Neuronal stem cell (in vitro differentiated cells): ENCODE measurements around the gene AGTPBP1.

Source experiments
- DNase-seq: peaks from one replicate; pipeline ENCODE4 v3.0.0-alpha.2; 2013; ENCODE audit warnings: low spot score
- H2AFZ ChIP-seq: one replicate; pipeline ENCODE4 v1.6.1; 2013; ENCODE audit warnings: mild to moderate bottlenecking, low read length, inconsistent platforms
- H2AK5ac ChIP-seq: 2 replicates; pipeline ENCODE4 v1.6.1; 2013; ENCODE audit warnings: low read depth, mild to moderate bottlenecking, inconsistent platforms, low read length, moderate library complexity, mixed read lengths
- H2BK120ac ChIP-seq: 2 replicates; pipeline ENCODE4 v1.6.1; 2013; ENCODE audit warnings: low read depth, mild to moderate bottlenecking, inconsistent platforms, low read length, moderate library complexity, mixed read lengths
- H2BK12ac ChIP-seq: one replicate; pipeline ENCODE4 v1.6.1; 2013; ENCODE audit warnings: low read length, inconsistent platforms
- H2BK15ac ChIP-seq: 2 replicates; pipeline ENCODE4 v1.6.1; 2013; ENCODE audit warnings: mild to moderate bottlenecking, low read length, inconsistent platforms, mixed read lengths
- H2BK5ac ChIP-seq: one replicate; pipeline ENCODE4 v1.6.1; 2013; ENCODE audit warnings: inconsistent platforms, mild to moderate bottlenecking, low read length, moderate library complexity
- H3K14ac ChIP-seq: one replicate; pipeline ENCODE4 v1.6.1; 2013; ENCODE audit warnings: low read length, inconsistent platforms
- H3K18ac ChIP-seq: 2 replicates; pipeline ENCODE4 v1.6.1; 2013; ENCODE audit warnings: low read length, inconsistent platforms
- H3K23ac ChIP-seq: 2 replicates; pipeline ENCODE4 v1.6.1; 2013; ENCODE audit warnings: low read depth, mild to moderate bottlenecking, mixed read lengths, low read length, inconsistent platforms; ENCODE audit not compliant: poor library complexity
- H3K27ac ChIP-seq: replicated peaks from 3 replicates; pipeline ENCODE4 v1.5.1; 2013; ENCODE audit warnings: low read length, inconsistent platforms
- H3K27me3 ChIP-seq, 3 experiments: 2 replicates each; pipeline ENCODE4 v1.6.1; 2013; ENCODE audit warnings: low read length in 3 of 3, mild to moderate bottlenecking in 2 of 3, inconsistent platforms in 1 of 3, low read depth in 1 of 3, mixed read lengths in 1 of 3, moderate library complexity in 1 of 3; ENCODE audit not compliant: control insufficient read depth in 3 of 3, insufficient read depth in 3 of 3
- H3K36me3 ChIP-seq, 2 donors: replicated peaks in 1 of 2; 2 replicates each; pipeline ENCODE4 v1.6.1; 2013; ENCODE audit warnings: low read length in 2 of 2; ENCODE audit not compliant: control insufficient read depth in 2 of 2, insufficient read depth in 2 of 2
- H3K4ac ChIP-seq: 2 replicates; pipeline ENCODE4 v1.6.1; 2013; ENCODE audit warnings: inconsistent platforms, mild to moderate bottlenecking, low read length, moderate library complexity
- H3K4me1 ChIP-seq, 2 donors: 1 replicate in 1 of 2; 2 replicates in 1 of 2; pipeline ENCODE4 v1.6.1; 2013; ENCODE audit warnings: low read length in 2 of 2, low read depth in 1 of 2; ENCODE audit not compliant: control insufficient read depth in 2 of 2, insufficient read depth in 1 of 2
- H3K4me2 ChIP-seq: one replicate; pipeline ENCODE4 v1.6.1; 2013; ENCODE audit warnings: mild to moderate bottlenecking, low read length, inconsistent platforms; ENCODE audit not compliant: insufficient read depth, poor library complexity, severe bottlenecking
- H3K4me3 ChIP-seq, 2 donors: 2 replicates each; pipeline ENCODE4 v1.5.1; 2013; ENCODE audit warnings: low read length in 2 of 2, mild to moderate bottlenecking in 2 of 2, inconsistent platforms in 1 of 2, moderate library complexity in 1 of 2
- H3K79me1 ChIP-seq: one replicate; pipeline ENCODE4 v1.6.1; 2013; ENCODE audit warnings: low read depth, mild to moderate bottlenecking, inconsistent platforms, low read length, moderate library complexity
- H3K9ac ChIP-seq: one replicate; pipeline ENCODE4 v1.6.1; 2013; ENCODE audit warnings: mild to moderate bottlenecking, low read depth, low read length, inconsistent platforms; ENCODE audit not compliant: poor library complexity
- H3K9me3 ChIP-seq, 2 donors: replicated peaks in 1 of 2; 2 replicates each; pipeline versions ENCODE3 to v1.6.1; 2013; ENCODE audit warnings: low read length in 2 of 2, mild to moderate bottlenecking in 2 of 2, inconsistent platforms in 1 of 2, low read depth in 1 of 2, mixed read lengths in 1 of 2, moderate library complexity in 1 of 2; ENCODE audit not compliant: control insufficient read depth in 2 of 2, insufficient read depth in 1 of 2
- H4K8ac ChIP-seq: one replicate; pipeline ENCODE4 v1.6.1; 2013; ENCODE audit warnings: low read depth, mild to moderate bottlenecking, inconsistent platforms, low read length, moderate library complexity
- H4K91ac ChIP-seq: one replicate; pipeline ENCODE4 v1.6.1; 2013; ENCODE audit warnings: low read length, low read depth, mild to moderate bottlenecking, inconsistent platforms; ENCODE audit not compliant: poor library complexity
- whole genome bisulfite sequencing, 2 donors: extraction: QIAGEN DNeasy Blood & Tissue Kit; methylation state at CpG; one replicate each; pipeline ENCODE4 v1.1.7; 2013; ENCODE audit warnings: missing lambda C conversion rate in 2 of 2, mixed read lengths in 1 of 2; ENCODE audit not compliant: insufficient read length in 2 of 2, insufficient replicate concordance in 1 of 2; ENCODE audit errors: extremely low coverage in 2 of 2; 5-methylcytosine and 5-hydroxymethylcytosine counted together

Gene AGTPBP1

DNA sequence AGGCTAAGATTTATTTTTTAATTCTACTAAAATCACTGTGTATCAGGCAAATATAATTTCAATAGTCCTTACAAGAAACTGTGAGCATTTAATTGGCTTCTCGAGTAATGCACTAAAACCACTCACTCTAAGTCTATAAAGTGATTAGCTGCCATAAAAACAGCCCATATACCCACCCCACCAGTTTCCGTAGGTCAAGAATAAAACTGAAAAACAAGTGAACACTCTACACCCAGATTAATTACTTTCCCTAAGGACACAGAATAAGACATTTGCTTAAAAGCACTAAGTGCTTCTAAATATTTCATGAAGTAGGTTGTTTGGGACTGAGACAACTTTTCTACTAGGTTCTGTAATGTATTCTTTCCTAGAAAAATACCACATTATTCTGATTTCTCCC is 194.2 kb downstream of the AGTPBP1 start:
- Histone ChIP-seq H2AFZ (no peak overlapping the region), H3K9me3 (no peaks in the 10 kb centered on the region), H2BK120ac (no peak overlapping the region), H2BK12ac (no peak overlapping the region), H2BK15ac (no peak overlapping the region), H3K27ac (no peak overlapping the region), H3K9ac (no peak overlapping the region), H3K14ac (no peak overlapping the region), H3K4ac (no peak overlapping the region), H3K4me3 (no peak overlapping the region), H3K4me1 (no peaks in the 10 kb centered on the region), H2AK5ac (no peak overlapping the region), H4K91ac (no peak overlapping the region), H3K18ac (no peak overlapping the region), H3K36me3 (peaks cover 0 to 9% of the 10 kb centered on the region in 2 donors), H3K79me1 (no peaks in the 10 kb centered on the region), H3K27me3 (no peaks in the 10 kb centered on the region), H4K8ac (no peak overlapping the region), H3K23ac (no peak overlapping the region), H2BK5ac (no peak overlapping the region), H3K4me2 (no peak overlapping the region)
- WGBS, 2 donors = no CpG with 5 or more reads among the region's 2 CpGs
- DNase-seq = no peak

DNA sequence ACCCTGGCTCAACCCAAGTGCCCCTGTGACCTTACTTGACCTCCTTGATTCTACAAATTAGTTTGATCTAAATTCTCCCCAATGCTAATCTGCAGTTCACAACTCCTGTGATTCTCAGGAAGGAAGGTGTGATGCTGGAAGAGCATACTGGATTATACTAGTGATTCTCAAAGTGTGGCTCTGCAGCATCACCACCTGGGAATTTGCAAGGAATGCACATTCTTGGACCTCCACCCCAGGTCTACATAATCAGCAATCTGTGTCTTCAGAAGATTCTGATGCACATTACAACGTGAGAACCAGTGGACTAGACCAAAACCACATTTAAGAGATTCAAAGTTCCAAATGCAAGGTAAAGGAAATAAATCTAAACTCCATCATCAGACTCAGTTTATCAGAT is 198.6 kb downstream of the AGTPBP1 start:
- Histone ChIP-seq H2BK5ac (no peak overlapping the region), H2BK12ac (no peak overlapping the region), H3K36me3 (peaks cover 0 to 4% of the 10 kb centered on the region in 2 donors), H3K27ac (no peak overlapping the region), H3K18ac (no peak overlapping the region), H3K9me3 (no peaks in the 10 kb centered on the region), H3K9ac (no peak overlapping the region), H3K14ac (no peak overlapping the region), H3K79me1 (no peaks in the 10 kb centered on the region), H3K23ac (no peak overlapping the region), H3K4me1 (peaks cover 0 to 3% of the 10 kb centered on the region in 2 donors), H3K4me2 (no peak overlapping the region), H4K8ac (no peak overlapping the region), H3K4ac (no peak overlapping the region), H2BK120ac (no peak overlapping the region), H2AFZ (no peak overlapping the region), H2AK5ac (no peak overlapping the region), H3K4me3 (no peak overlapping the region), H2BK15ac (no peak overlapping the region), H4K91ac (no peak overlapping the region), H3K27me3 (no peaks in the 10 kb centered on the region)
- no CpG with 5 or more reads among the region's 1 CpG for WGBS, 2 donors
- no peak for DNase-seq

DNA sequence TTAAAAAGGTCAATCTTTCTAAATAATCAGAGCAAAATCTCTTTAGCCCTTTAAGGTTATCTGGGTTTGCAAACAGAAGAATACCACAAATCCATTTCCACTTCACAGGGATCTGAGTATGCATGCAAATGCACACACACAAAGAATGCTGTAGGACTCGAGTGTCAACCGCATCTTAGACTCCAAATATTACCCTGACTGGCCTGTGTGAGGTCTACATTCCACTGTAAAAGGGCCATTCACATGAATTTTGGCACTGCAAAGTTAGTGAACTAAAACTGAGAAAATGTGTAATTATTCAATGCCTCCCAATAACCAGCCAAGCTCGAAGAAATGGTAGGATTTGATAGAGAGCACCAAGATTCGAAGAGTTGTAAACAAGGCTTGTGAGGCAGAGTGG is 199.9 kb downstream of the AGTPBP1 start:
- H3K27me3 ChIP-seq = no peaks in the 10 kb centered on the region
- H3K14ac ChIP-seq = no peak overlapping the region
- H4K91ac ChIP-seq = no peak overlapping the region
- peaks cover 0 to 3% of the 10 kb centered on the region in 2 donors for H3K4me1 ChIP-seq
- no peak overlapping the region for H3K18ac ChIP-seq
- H2AFZ ChIP-seq = no peak overlapping the region
- no peak overlapping the region for H3K23ac ChIP-seq
- H3K4me2 ChIP-seq = no peak overlapping the region
- H3K36me3 ChIP-seq = peaks cover 0 to under 1% of the 10 kb centered on the region in 2 donors
- H2BK5ac ChIP-seq = no peak overlapping the region
- no peak overlapping the region for H3K4ac ChIP-seq
- no peaks in the 10 kb centered on the region for H3K9me3 ChIP-seq
- H2BK120ac ChIP-seq = no peak overlapping the region
- no peak overlapping the region for H2BK15ac ChIP-seq
- WGBS, 2 donors = no CpG with 5 or more reads among the region's 4 CpGs
- no peak overlapping the region for H3K27ac ChIP-seq
- no peak overlapping the region for H3K4me3 ChIP-seq
- no peak overlapping the region for H2BK12ac ChIP-seq
- H2AK5ac ChIP-seq = no peak overlapping the region
- H4K8ac ChIP-seq = no peak overlapping the region
- H3K9ac ChIP-seq = no peak overlapping the region
- no peaks in the 10 kb centered on the region for H3K79me1 ChIP-seq
- DNase-seq = no peak

DNA sequence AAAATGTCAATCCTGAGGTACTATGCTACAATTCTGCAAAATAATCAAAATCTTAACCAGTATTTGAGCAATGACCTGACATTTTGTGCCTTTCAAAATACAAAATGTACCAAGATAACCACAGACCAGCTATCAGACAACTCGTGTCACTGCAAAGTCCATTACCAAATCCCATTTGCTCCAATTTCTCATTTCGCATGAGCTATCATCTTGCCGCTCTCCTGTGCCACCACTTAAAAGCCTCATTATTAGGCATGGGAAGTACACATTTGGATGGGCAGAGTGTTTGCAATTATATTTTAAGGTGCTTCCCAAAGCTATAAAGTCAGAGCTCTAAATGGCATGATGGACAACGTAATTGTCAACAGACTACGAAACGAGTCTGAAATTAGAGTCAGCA is 205.2 kb downstream of the AGTPBP1 start:
- no CpG with 5 or more reads among the region's 6 CpGs for WGBS, 2 donors
- H3K4me3 ChIP-seq = no peak overlapping the region
- H2BK5ac ChIP-seq = no peak overlapping the region
- H3K14ac ChIP-seq = no peak overlapping the region
- H3K36me3 ChIP-seq = no peaks in the 10 kb centered on the region
- H2AFZ ChIP-seq = no peak overlapping the region
- H3K79me1 ChIP-seq = peaks cover 3% of the 10 kb centered on the region
- H3K27ac ChIP-seq = no peak overlapping the region
- no peak overlapping the region for H2BK12ac ChIP-seq
- H3K9ac ChIP-seq = no peak overlapping the region
- H3K18ac ChIP-seq = no peak overlapping the region
- no peak overlapping the region for H2AK5ac ChIP-seq
- H4K91ac ChIP-seq = no peak overlapping the region
- no peak for DNase-seq
- H3K23ac ChIP-seq = no peak overlapping the region
- H3K4ac ChIP-seq = no peak overlapping the region
- no peak overlapping the region for H4K8ac ChIP-seq
- H3K27me3 ChIP-seq = no peaks in the 10 kb centered on the region
- H2BK15ac ChIP-seq = no peak overlapping the region
- H3K9me3 ChIP-seq = no peaks in the 10 kb centered on the region
- no peaks in the 10 kb centered on the region for H3K4me1 ChIP-seq
- H2BK120ac ChIP-seq = no peak overlapping the region
- H3K4me2 ChIP-seq = no peak overlapping the region
